AG04450 (cell line): Measurements from ENCODE around the gene CCT8. TPM values are rescaled to one million over a fixed set of nuclear protein-coding genes. Genes with fewer than 3 reads are reported as not detected.
A peak's percentile ranks its signal among the peaks of the same experiment; 100 is the strongest.

Source experiments
- CTCF ChIA-PET: fragments of 300-600, 350-600 bp; formaldehyde crosslinking; extraction: SDS; loops from one replicate; lab custom pipeline; 2022; ENCODE audit warnings: antibody characterized with exemption, inconsistent platforms; lab: Charles Lee
- POLR2A ChIA-PET: fragments of 350-600 bp; formaldehyde crosslinking; extraction: SDS; loops from one replicate; lab custom pipeline; 2021; ENCODE audit warnings: antibody characterized with exemption, inconsistent platforms; lab: Yijun Ruan, JAX
- DNase-seq: peaks from one replicate; pipeline ENCODE4 v3.0.0-alpha.2; 2011; ENCODE audit warnings: low read depth, low spot score
- H3K27ac ChIP-seq: one replicate; pipeline ENCODE4 v1.5.1; 2012; ENCODE audit warnings: low read depth, low read length, control low read depth
- H3K27me3 ChIP-seq: one replicate; pipeline ENCODE4 v1.6.0; 2012; ENCODE audit warnings: low read length; ENCODE audit not compliant: control insufficient read depth, insufficient read depth
- H3K4me3 ChIP-seq: 2 replicates; pipeline ENCODE4 v1.5.1; 2011; ENCODE audit warnings: mild to moderate bottlenecking, low read depth, low read length, control low read depth
- H3K9me3 ChIP-seq: 2 replicates; pipeline ENCODE4 v1.5.1; 2012; ENCODE audit warnings: low read length; ENCODE audit not compliant: control insufficient read depth, insufficient read depth
- polyA plus RNA-seq: library from polyadenylated mRNA; depleted of rRNA; stranded (reverse); fragments of >200 nt; gene quantifications from 2 replicates; pipeline ENCODE4 v1.2.3, GENCODE V29; 2011
- TF ChIP-seq, protein P1 (sequence below): IDR thresholded peaks from 2 replicates; pipeline ENCODE4 v1.5.1; 2011; ENCODE audit warnings: low read depth, low read length, control low read depth, inconsistent platforms

CCT8 gene
- polyA plus RNA-seq, 1 experiment, result 265 TPM

DNA sequence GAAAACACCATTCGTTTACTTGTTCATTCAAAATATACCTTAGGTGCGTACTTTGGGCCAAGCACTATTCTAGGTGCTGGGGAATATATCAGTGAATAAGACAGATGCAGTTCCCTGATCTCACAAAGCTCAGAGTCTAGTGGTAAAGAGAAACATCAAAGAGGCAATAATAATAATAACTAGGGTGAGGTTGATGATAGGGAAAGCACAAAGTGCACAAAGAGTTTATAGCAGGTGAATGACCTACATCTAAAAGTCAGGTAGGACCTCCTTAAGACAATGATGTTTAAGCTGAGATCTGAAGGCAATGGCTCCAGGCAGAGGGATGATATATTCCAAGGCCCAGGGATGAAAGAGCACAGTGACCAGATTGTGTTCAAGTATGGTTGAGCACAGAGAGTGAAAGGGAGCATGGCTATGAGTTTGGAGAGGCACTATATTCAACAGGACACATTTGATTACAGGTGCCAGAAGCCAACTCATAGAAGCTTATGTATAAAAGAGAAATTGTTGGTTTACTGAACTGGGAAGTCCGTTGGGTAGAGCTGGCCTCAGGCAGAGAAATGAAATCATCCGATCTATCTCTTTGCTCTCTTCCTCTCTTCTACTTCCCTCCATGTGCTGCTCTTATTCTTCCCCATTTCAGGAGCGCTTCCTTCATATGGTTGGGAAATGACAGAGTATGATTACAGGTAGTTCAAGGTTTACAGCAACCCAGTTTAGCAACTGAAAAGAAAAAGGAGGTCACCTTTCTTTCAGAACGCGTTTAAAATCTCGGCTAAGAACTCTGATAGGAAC lies 23.0 kb upstream of the CCT8 start:
- Histone ChIP-seq H3K27ac (no peak overlapping the region), H3K4me3 (no peak overlapping the region), H3K27me3 (no peaks in the 10 kb centered on the region), H3K9me3 (no peaks in the 10 kb centered on the region)
- TF ChIP-seq, protein P1, sequence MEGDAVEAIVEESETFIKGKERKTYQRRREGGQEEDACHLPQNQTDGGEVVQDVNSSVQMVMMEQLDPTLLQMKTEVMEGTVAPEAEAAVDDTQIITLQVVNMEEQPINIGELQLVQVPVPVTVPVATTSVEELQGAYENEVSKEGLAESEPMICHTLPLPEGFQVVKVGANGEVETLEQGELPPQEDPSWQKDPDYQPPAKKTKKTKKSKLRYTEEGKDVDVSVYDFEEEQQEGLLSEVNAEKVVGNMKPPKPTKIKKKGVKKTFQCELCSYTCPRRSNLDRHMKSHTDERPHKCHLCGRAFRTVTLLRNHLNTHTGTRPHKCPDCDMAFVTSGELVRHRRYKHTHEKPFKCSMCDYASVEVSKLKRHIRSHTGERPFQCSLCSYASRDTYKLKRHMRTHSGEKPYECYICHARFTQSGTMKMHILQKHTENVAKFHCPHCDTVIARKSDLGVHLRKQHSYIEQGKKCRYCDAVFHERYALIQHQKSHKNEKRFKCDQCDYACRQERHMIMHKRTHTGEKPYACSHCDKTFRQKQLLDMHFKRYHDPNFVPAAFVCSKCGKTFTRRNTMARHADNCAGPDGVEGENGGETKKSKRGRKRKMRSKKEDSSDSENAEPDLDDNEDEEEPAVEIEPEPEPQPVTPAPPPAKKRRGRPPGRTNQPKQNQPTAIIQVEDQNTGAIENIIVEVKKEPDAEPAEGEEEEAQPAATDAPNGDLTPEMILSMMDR, result no peak
- DNase-seq, result no peak
- CTCF ChIA-PET, result interaction anchor here (1.4 kb wide), 1 partner anchor 67 kb away, joined by 3 read pairs; no protein-coding TSS in a partner anchor
- POLR2A ChIA-PET, result no interaction called here

DNA sequence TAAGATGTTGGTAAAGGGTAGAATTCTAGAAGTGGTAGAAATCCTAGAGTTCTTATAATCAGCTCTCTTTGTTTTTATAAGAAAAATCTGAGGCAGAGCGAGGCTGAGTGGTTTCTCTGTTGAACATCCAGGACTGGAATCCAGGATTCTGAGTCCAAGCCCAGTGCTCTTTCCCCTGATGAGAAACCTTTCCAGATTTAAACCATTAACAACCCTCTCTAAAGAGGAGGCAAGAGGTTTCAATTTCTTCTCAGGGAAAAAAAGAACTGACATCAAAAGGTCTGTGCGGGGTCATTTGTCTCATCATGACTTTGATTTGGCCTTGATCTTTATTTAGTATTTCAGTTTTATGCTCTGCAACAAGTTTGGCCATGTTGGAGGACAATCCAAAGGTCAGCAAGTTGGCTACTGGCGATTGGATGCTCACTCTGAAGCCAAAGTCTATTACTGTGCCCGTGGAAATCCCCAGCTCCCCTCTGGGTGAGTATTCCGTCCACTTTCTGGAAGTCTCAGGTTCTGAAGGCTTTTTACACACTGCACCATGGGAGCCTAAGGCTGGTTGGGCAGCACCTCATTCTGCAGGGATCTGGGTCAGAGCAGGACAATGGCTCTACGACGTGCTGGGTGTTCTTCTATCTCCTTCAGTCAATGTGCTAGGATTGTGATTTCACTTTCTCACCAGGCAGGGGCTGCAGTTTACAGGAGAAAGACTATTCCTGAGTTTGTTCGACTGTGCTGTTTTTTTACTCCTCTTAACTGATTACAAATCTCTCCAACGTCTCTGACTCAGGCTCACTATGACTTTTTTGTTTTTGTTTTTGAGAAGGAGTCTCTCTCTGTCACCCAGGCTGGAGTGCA lies 18.9 kb upstream of the CCT8 start:
- no peak for DNase-seq
- TF ChIP-seq, protein P1, result peak; percentile 35
- Histone ChIP-seq H3K27ac (peak overlapping the region; percentile 48), H3K27me3 (no peaks in the 10 kb centered on the region), H3K4me3 (no peak overlapping the region), H3K9me3 (no peaks in the 10 kb centered on the region)
- POLR2A ChIA-PET, result interaction anchor here (0.6 kb wide), 1 partner anchor 13 kb away, joined by 3 read pairs; no protein-coding TSS in a partner anchor
- CTCF ChIA-PET, result interaction anchor here (1.0 to 7.1 kb wide), 5 partner anchors 36 to 757 kb away, joined by 3 to 67 read pairs (median 7); no protein-coding TSS in a partner anchor

DNA sequence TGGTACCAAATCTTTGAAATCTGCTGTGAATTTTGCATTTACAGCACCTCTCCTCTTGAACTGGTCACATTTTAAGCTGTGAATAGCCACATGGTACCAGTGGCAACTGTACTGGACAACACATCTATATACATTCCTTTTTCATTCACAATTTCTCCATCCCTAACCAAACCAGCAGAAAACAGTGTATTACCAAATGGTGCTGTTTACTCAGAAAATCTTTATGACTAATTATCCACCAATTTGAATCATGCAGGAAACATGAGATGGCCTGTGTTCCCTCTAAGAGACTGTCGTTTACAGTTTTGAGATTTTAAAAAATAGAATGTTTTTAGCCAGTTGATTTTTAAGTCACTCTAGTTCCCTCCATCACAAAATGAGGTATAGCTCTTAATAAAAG lies 17.6 kb upstream of the CCT8 start:
- H3K4me3 ChIP-seq, result no peak overlapping the region

DNA sequence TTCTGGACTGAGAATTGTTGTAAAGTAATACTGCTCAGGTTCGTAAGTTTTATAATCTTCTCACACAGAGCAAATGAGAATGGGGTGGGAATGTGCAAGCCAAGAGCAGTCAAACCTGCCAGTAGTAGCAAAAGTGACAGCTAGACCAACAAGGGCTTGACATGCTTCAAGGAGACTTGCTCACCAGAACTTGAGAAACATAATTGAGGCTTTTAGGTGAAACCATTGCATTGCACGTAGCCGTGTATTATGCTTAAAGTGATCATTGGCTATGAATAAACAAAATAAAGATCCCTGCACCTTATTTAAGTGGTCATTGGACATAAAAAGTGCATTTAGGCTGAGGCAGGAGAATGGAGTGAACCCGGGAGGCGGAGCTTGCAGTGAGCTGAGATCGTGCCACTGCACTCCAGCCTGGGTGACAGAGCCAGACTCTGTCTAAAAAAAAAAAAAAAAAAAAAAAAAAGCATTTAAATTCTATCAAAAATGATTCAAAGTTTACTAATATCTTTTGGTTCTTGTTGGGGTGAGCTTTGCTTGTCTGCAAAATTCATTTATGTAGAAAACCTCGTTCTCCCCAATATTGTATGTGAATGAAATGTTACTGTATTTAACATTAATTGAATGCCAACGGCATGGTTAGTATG lies 11.8 kb upstream of the CCT8 start:
- no peaks in the 10 kb centered on the region for H3K27me3 ChIP-seq
- ChIA-PET POLR2A (interaction anchor here (0.6 kb wide), 1 partner anchor 257 kb away, joined by 8 read pairs; no protein-coding TSS in a partner anchor), CTCF (no interaction called here)
- TF ChIP-seq, protein P1, result no peak
- H3K4me3 ChIP-seq, result no peak overlapping the region
- no peak overlapping the region for H3K27ac ChIP-seq
- no peaks in the 10 kb centered on the region for H3K9me3 ChIP-seq
- no peak for DNase-seq

More for the DNA sequence above, 17.6 kb upstream of the CCT8 start:
- peak; percentile 37 for DNase-seq
- ChIA-PET CTCF (interaction anchor here (0.6 to 7.1 kb wide), 15 partner anchors 10 to 758 kb away, joined by 3 to 67 read pairs (median 5); no protein-coding TSS in a partner anchor), POLR2A (interaction anchor here (1.2 to 1.5 kb wide), 2 partner anchors 54 to 210 kb away, joined by 4 to 5 read pairs; no protein-coding TSS in a partner anchor)
- Histone ChIP-seq H3K9me3 (no peaks in the 10 kb centered on the region), H3K27me3 (no peaks in the 10 kb centered on the region), H3K27ac (peak overlapping the region; percentile 55)
- TF ChIP-seq, protein P1, result no peak
